NCI-H2107 (cell line): ENCODE data around the gene LMTK3.
A peak's percentile ranks its signal among the peaks of the same experiment; 100 is the strongest.
"Not testable (repeated sequence)": the region's sequence is repeated elsewhere in the genome, so short reads cannot be mapped to it uniquely, and the experiment has no call there.

Experiments
- DNase-seq: peaks from one replicate; lab custom pipeline; 2025; lab: John Stamatoyannopoulos, UW

The LMTK3 gene

DNA sequence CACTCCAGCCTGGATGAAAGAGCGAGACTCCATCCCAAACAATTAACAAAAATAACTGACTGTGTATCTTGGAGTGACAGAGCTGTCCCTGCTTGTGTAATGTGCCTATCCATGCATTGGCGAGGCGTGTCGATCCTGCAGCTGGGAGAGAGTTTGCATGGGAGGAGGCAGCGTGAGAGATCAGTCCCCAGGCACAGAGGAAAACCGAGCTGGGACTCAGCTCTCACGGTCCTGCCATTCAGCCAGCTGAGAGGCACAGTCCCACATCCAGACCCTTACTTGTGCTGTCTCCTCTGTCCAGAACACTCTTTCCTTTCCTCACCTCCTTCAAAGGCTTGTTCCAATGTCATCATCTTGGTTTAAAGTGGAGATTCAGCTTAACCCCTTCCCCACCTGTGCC is 28.5 kb upstream of the LMTK3 start:
- DNase-seq = no peak

DNA sequence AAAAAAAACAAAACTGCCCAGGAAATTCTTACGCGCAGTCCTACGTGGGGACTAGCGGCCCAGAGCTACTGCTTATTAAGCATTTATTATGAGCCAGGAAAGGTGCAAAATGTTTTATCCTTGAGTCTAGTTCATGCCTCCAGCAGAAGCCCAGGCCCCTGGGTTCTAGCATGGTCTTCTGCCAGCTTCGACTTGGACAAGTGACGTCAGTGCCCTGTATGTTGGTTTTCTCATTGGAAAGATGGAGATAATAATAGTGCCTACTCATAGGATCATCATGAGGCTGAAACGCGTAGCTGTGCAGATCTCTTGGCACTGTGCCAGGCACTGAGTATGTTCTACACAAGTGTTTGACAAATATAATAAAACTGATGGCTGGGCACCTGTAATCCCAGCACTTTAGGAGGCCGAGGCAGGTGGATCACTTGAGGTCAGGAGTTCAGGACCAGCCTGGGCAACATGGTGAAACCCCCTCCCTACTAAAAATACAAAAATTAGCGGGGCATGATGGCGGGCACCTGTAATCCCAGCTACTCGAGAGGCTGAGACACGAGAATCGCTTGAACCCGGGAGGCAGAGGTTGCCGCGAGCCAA is 28.0 kb upstream of the LMTK3 start:
- peak; percentile 29 for DNase-seq

DNA sequence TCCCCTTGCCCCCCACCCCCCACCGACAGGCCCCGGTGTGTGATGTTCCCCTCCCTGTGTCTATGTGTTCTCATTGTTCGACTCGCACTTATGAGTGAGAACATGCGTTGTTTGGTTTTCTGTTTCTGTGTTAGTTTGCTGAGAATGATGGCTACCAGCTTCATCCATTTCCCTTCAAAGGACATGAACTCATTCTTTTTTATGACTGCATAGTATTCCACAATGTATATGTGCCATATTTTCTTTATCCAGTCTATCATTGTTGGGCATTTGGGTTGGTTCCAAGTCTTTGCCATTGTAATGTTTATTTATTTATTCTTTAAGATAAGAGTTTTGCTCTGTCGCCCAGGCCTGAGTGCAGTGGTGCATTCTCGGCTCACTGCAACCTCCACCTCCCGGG is 26.4 kb upstream of the LMTK3 start:
- DNase-seq = not testable (repeated sequence)

DNA sequence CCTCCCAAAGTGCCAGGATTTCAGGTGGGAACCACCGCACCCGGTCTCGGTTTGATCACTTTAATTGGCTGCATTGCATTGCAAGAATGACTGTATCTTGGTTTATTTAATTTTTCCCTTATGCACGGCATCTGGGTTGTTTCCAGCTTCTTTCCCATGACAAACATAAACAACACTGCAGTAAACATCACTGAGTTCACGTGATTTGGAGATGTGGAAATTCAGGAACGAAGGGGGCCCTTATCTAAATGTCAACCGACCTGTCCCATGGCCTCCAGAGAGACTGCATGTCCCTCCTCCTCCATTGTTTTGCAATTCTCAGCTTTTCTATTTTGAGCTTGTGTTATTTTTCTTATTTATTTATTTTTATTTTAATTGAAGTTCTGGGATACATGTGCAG is 25.9 kb upstream of the LMTK3 start:
- no peak for DNase-seq

DNA sequence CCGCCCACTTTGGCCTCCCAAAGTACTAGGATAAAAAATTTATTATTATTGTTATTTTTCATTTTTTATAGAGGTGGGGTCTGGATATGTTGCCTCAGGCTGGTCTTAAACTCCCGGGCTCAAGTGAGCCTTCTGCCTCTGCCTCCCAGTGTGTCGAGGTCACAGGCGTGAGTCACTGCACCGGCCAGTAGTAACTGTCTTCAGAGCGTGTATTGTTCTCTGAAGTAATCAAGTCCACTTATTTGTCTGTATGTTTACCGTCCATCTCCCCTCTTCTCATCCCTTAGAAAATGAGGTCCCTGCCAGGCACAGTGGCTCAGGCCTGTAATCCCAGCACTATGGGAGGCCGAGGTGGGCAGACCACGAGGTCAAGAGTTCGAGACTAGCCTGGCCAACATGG is 22.1 kb upstream of the LMTK3 start:
- no peak for DNase-seq

DNA sequence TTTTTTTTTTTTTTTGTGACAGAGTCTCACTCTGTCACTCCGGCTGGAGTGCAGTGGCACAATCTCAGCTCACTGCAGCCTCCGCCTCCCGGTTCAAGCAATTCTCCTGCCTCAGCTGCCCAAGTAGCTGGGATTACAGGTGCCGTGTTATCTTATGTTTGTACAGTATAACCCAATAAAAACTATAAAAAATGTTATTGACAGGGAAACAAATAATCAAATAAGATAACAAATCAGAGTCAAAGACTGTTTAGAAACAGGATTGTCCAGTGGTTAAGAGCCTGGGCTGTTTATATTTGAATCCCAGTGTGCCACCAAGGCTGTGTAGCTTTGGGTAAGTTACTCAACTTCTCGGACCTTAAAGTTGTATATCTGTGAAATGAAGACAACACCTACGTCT is 19.1 kb upstream of the LMTK3 start:
- no peak for DNase-seq

DNA sequence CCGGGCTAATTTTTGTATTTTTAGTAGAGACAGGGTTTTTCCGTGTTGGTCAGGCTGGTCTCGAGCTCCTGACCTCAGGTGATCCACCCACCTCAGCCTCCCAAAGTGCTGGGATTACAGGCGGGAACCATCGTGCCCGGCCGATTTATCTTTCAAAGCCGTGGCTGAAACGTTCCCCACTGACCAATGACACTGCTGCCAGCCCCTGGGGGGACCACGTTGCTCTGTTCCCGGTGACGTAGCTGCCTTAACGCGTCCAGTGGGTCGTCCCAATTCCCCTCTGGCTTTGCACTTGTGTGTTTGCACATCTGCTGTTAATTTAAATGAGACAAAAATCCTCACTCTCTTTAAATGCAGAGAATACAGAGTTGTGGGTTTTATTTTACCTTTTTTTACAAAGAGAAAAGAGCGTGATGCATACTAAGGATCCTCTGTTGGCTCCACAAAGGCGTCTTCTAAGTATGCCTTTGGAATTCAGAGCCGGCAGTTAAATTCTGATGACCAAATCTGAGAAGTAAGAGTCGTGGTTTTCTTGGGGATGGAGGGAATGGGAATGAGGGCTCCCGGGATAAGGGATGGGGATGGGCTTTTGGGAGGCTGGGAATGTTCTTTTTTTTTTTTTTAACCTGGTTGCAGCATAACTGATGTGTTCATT is 18.6 kb upstream of the LMTK3 start:
- DNase-seq = no peak

DNA sequence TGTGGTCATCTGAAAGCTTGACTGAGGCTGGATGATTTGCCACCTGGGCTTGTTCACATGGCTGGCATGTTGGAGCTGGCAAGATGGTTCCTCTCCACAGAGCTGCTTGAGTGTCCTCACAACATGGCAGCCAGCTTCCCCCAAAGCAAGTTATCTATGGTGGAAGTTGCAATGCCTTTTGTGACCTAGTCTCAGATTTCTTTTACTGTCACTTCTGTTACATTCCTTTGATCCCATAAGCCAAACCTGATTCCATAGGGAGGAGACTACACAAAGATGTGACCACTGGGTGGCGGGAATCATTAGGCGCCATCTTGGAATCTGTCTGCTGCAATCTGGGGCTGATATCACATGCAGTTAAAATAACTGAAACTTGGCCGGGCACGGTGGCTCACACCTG is 17.5 kb upstream of the LMTK3 start:
- no peak for DNase-seq

DNA sequence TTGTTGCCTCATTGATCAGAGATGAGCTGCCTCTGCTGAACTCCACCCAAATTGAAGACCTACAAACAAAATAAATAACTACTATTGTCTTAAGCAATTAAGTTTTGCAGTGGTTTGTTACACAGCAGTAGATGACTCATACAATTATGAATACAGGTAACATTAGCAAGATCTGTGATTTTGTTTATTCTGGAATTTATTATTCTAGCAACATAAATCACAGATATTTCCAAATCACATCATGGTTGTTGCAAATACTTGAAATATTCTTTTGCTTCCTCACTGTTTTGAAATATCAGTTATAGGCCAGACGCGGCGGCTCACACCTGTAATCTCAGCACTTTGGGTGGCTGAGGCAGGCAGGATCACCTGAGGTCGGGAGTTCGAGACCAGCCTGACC is 13.1 kb upstream of the LMTK3 start:
- no peak for DNase-seq

DNA sequence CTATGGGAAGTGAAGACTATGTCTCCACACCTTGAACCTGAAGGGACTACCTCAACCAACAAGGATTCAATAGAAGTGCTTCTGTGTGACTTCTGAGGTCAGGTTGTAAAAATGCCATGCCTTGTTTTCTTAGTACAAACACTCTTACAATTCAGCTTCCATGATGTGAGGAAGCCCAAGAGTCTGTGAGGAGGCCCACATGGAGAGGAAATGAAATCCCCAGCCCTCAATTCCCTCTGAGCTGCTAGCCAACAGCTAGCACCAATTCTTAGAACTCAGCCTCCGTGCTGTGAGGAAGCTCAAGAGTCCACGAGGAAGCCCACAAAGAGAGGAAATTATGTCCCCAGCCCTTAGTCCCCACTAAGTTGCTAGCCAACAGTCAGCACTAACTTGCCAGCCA is 12.6 kb upstream of the LMTK3 start:
- no peak for DNase-seq

DNA sequence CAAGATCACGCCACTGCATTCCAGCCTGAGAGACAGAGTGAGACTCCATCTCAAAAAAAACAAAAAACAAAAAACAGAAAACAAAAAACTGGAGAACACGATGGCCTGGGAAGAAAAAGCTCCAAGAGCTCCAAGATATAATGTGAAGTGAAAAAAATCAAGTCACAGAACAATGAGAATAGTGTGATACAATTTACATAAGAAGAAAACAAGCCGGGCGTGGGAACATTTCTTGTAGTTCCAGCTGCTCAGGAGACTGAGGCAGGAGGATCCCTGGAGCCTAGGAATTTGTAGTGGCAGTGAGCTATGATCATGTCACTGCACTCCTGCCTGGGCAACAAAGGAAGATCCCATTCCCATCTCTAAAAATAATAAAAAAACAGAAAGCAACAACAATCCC is 8.5 kb upstream of the LMTK3 start:
- no peak for DNase-seq

DNA sequence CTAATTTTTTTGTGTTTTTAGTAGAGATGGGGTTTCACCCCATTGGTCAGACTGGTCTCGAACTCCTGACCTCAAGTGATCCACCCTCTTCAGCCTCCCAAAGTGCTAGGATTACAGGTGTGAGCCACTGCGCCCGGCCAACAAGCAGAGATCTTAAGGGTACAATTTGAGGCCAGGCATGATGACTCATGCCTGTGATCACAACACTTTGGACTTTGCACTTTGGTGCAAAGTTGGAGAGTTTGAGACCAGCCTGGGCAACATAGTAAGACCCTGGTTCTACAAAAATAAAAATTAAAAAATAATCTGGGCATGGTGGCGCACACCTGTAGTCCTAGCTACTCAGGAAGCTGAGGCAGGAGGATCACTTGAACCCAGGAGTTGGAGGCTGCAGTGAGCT is 7.8 kb upstream of the LMTK3 start:
- not testable (repeated sequence) for DNase-seq

DNA sequence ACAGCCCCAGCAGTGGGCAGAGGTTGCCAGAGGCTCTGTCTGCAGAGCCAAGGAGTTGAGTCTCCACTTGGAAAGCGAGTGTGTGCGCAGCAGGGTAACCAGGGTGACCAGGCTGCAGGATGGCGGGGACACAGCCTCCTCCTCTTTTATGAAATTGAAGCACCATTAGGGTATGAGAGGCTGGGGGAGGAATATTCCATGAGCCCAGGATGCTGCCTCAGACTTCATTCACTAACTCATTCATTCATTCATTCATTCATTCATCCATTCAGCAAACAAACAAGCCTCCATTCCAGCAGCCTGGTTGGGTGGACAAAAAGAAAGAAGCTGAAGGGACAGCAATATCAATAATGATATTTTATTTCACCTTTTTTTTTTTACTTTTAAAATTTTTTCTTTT is 6.6 kb upstream of the LMTK3 start:
- no peak for DNase-seq

DNA sequence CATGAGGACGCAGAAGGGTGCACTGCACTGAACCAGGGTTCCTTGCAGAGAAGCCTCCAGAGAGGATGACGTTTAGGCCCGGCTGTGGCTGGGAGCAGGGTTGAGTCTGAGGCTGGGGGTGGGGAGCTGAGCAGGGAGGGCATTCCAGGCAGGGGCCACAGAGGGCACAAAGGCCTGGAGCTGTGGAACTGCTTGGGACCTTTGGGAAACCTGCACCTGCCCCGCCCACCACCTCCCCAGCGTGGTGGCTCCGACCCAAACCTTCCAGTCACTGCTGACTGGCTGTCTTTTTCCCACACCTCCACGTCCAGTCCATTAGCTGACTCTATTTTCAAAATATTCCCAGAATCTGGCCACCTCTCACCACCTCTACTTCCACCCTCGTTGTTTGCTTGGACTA is 4.9 kb upstream of the LMTK3 start:
- DNase-seq = no peak

DNA sequence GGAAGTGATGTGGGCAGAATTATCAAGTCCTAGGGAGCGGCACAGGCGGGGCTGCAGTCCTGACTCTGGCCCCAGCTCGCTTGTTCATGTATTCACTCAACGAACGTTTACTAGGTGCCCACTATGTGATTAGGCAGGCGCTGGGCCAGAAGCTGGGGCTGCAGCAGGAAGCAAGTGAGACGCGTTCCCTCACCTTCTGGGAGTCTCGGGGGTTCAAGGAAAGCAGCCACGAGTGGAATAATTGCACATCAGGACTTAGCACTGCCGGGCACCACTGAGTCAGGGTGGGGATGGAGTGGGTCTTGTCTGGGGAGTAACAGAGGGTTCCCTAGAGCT is 2.5 kb upstream of the LMTK3 start:
- no peak for DNase-seq

DNA sequence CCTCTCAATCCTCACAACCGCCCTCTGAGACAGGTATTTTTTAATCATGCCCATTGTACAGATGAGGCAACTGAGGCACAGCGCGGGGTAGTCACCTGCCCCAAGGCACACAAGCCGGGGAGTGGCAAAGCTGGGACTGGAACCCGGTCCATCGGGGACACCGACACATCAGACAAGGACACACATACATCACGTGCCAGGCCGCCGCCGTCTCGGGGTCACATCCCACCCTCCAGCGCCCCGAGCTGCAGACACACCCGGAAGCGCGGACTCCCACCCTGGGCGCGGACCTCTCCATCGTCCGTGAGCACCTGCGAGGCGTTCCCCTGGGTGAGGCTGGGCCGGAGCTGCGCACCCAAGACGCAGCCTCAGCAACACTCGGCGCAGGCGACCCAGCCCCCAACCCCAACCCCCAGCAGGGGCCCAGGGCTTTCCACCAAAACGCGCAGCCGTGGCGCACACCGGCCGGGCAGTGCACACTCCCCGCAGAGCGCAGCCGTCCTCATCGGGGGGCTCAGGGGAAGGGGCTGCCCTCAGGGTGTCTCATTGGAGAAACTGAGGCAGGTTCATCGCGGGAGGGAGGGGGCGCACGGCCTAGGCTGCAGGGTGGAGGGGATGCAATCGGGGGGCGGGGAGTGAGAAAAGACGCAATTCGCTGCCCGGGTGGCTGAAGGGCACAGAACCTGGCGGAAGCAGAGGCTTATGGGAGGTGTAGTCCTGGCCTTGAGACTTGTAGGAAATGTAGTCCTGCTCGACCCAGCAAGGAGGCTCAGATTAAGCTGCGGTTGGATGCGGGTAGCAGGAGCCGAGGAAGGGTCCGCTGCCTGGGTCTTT is 1.9 kb upstream of the LMTK3 start:
- DNase-seq = no peak

DNA sequence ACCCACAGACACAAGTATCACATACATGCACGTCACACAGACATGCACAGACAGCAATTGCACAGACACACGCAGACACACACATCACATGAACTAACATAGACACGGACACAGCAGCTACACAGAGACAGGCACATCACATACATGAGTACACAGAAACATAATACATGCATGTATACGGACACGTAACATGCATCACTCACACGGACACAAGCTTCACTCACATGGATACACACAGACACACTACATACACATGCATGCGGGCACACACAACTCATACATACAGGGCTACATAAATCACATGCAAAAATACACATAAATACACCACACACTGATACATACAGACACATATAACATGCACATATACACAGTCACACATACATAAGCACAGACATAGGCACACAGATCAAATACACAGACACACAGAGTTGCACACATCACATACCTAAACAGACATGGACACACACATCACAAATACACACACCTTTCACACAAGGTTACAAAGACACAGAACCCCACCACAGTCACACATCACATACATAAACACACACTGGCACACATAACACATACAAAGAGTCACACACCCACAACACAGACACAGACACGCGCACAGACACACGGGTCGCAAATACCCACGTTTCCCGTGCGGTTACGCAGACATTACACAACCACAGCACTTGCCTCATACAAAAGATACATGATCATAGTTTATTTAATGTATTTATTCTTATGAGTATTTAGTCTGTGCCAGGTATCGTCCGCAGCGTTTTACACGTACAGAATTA is 1.1 kb upstream of the LMTK3 start:
- DNase-seq = no peak

DNA sequence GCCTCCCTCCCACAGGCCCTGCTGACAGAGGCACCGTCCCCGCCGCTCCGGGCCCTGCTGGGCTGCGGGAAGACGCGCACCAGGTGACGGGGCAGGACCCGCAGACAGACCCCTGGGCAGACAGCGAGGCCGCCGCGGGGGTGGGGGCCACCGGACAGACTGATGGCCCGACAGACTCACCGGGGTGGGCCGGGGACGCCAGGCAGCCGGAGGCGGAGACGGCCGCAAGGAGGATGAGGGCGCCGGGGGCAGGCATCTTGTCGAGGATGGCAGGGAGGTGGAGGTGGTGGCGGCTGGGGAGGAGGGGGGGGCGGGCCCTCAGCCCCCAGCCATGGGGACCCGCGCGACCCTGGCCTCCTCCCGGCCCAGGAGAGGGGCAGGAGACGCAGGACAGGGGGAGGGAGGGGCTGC is 309 bp downstream of the LMTK3 start:
- no peak for DNase-seq

DNA sequence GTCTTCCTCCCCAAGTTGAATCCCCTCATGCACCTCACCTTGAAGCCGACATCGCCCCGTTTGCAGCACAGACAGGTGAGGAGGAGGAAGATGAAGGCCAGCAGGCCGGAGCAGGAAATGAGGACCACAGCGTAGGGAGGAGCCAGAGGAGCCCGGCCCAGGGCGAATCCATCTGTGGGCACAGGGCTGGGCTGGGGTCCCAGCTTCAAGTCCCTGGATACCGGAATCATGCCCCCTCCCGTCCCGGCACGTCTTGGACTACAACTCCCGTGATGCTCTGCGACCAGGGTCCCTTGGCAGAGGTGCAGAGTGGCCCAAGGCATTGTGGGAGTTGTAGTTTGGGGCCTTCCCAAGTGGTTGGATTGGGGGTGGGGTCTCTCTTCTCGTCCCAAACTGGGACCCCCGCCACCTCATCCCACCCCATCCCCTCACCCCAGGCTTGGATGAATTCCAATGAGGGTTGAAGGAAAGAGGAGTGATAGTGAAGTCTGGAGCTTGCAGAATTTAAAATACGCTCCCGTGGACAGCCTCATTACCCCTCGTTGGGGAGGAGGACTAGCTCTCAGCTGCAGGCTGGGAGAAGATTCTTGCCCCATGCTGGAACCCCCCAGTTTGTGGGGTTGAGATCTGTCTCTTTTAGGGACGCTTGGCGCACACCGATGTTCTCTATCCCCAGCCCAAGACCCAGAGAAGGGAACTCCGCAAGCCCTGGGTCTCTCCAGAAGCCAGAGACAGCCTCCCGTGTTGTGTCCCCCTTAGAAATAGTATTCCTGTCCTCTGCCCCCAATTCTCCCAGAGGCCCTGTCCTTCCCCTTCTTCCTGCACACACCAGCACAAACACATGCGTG is 990 bp downstream of the LMTK3 start:
- DNase-seq = no peak

DNA sequence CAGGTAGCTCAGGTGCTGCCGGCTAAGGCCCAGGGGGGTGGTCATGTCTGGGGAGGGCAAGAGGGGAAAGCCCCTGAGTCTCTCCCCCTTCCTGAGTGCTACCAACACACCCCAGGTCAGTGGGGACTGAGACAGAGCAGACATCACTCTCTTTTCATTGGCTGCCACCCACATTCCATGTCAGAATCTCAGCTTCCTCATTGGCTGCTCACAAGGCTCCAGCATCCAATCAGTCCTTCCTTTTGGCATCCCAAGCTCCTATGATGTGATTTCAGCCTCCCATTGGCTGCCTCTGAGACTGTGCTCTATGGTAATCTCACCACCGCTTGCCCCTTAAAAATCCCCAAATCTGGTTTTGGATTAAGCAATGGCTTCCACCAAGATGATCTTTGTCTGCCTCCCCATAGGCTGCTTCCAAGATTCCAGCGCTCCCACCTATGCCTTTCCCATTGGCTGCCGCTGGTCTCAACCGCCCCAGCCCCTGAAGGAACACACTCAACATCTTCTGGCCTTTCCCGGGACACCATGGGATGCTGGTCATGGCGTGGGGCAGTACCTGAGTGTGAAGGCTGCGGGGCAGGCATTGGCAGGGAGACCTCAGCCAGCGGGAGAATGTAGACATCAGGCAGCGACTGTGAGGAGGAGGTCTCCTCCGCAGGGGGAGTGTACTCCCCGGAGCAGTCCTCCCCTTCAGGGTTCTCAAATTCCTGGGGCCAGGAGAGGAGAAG is 2.0 kb downstream of the LMTK3 start:
- DNase-seq = no peak

DNA sequence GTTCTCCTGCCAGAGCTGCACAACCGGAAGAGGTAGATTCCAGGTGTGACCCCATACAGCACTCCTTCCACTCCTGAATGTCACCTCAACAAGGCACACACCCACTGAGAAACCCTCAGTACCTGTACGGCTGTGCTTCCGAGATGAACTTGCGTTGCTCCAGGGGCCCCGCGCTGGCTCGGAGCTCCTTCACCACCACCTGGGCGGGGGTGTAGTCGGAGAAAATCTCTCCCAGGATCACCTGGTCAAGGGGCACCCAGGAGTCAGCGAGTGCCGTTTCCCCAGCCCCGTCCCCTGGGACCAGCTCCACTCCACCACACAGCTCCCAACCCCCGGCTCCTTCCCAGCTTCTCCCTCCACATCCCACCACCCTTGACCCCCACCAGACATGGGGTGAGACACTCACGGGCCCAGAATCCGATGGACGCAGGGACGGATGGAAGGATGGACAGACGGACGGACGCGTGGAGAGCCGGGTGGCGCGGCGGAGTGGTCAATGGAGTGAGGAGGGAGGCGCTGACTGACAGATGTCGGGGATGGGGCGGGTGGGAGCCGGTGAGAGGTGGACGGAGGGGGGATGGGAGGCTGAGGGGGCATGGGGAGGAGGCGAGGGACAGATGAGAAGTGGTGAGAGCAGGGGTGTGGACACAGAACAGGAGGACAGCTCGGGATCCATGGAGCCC is 2.8 kb downstream of the LMTK3 start:
- DNase-seq = no peak
